Bronchial epithelial cell (primary cell): ENCODE measurements around the gene NTN4. TPM values are rescaled to one million over a fixed set of nuclear protein-coding genes. Genes with fewer than 3 reads are reported as not detected.

Source experiments
- DNase-seq: peaks from one replicate; pipeline ENCODE4 v3.0.0-alpha.2; 2010; ENCODE audit warnings: low read depth
- FAIRE-seq: peaks from 2 replicates; lab custom pipeline; 2011; peaks lifted over from hg19 to GRCh38; lab: Jason Lieb, UNC
- H3K27me3 ChIP-seq: 2 replicates; pipeline ENCODE4 v1.5.1; 2011; ENCODE audit warnings: low read length; ENCODE audit not compliant: control insufficient read depth, insufficient read depth
- H3K36me3 ChIP-seq: 2 replicates; pipeline ENCODE4 v1.5.1; 2011; ENCODE audit warnings: low read length; ENCODE audit not compliant: control insufficient read depth, insufficient read depth
- H3K4me3 ChIP-seq: 2 replicates; pipeline ENCODE4 v1.5.1; 2011; ENCODE audit warnings: mild to moderate bottlenecking, low read depth, low read length, control low read depth
- CTCF ChIP-seq: IDR thresholded peaks from 2 replicates; pipeline ENCODE4 v1.5.1; 2011; ENCODE audit warnings: mild to moderate bottlenecking, moderate library complexity, low read length, control low read depth, inconsistent platforms; ENCODE audit not compliant: insufficient read depth, severe bottlenecking
- total RNA-seq: library from RNA; depleted of rRNA; stranded (reverse); fragments of >200 nt; gene quantifications from 2 replicates; pipeline ENCODE4 v1.2.1, GENCODE V29; 2014

NTN4 gene
- total RNA-seq, 1 donor from 2014 or later = 50.3 TPM

GRCh38 chr12:95705143-95705542 lies 85.4 kb downstream of the NTN4 start:
- Histone ChIP-seq H3K27me3 (no peaks in the 10 kb centered on the region), H3K4me3 (no peak overlapping the region), H3K36me3 (no peaks in the 10 kb centered on the region)
- FAIRE-seq (no peak), DNase-seq (no peak)
- TF ChIP-seq CTCF = no peak

GRCh38 chr12:95703986-95704385 lies 86.6 kb downstream of the NTN4 start:
- FAIRE-seq (no peak), DNase-seq (no peak)
- no peaks in the 10 kb centered on the region for H3K27me3 ChIP-seq
- TF ChIP-seq CTCF = no peak
- no peaks in the 10 kb centered on the region for H3K36me3 ChIP-seq
- no peak overlapping the region for H3K4me3 ChIP-seq

GRCh38 chr12:95701722-95702418 lies 88.7 kb downstream of the NTN4 start:
- TF ChIP-seq CTCF = no peak
- FAIRE-seq (peak; percentile 82), DNase-seq (peak; percentile 91)
- Histone ChIP-seq H3K27me3 (no peaks in the 10 kb centered on the region), H3K36me3 (no peaks in the 10 kb centered on the region), H3K4me3 (no peak overlapping the region)

GRCh38 chr12:95701275-95701674 lies 89.3 kb downstream of the NTN4 start:
- Histone ChIP-seq H3K27me3 (no peaks in the 10 kb centered on the region), H3K36me3 (no peaks in the 10 kb centered on the region), H3K4me3 (no peak overlapping the region)
- no peak for TF ChIP-seq CTCF
- FAIRE-seq (no peak), DNase-seq (peak; percentile 29)

GRCh38 chr12:95700316-95700785 lies 90.2 kb downstream of the NTN4 start:
- DNase-seq = peak; percentile 82
- TF ChIP-seq CTCF = no peak
- no peak for FAIRE-seq

GRCh38 chr12:95699579-95699978 lies 91.0 kb downstream of the NTN4 start:
- H3K4me3 ChIP-seq = no peak overlapping the region
- TF ChIP-seq CTCF = no peak
- DNase-seq = no peak
- no peaks in the 10 kb centered on the region for H3K27me3 ChIP-seq
- no peaks in the 10 kb centered on the region for H3K36me3 ChIP-seq
- FAIRE-seq = no peak

More at GRCh38 chr12:95700316-95700785, 90.2 kb downstream of the NTN4 start:
- Histone ChIP-seq H3K4me3 (no peak overlapping the region), H3K27me3 (no peaks in the 10 kb centered on the region), H3K36me3 (no peaks in the 10 kb centered on the region)
